ENCODE results near the gene HTT-AS. TPM values are rescaled to one million over a fixed set of nuclear protein-coding genes. Genes with fewer than 3 reads are reported as not detected.

HTT-AS gene
- total and polyA plus RNA-seq, 2 of the 8 experiments (the other 6 are each of a cell fraction or from before 2014, with no cell fraction given) = not detected

GRCh38 chr4:3030566-3031356, 43.6 kb downstream of the HTT-AS start:
- no peaks in the 10 kb centered on the region for H3K79me2 ChIP-seq (ENCODE audit: control insufficient read depth in 1 of 2, insufficient read depth in 2 of 2, low read length in 2 of 2)
- H3K56ac ChIP-seq (replicated peaks; ENCODE audit: insufficient read length, low read depth, low read length) = no peak overlapping the region
- no peak overlapping the region for H3K4me2 ChIP-seq (ENCODE audit: insufficient read depth in 1 of 2, low read depth in 2 of 2, low read length in 2 of 2)
- H2BK5ac ChIP-seq (ENCODE audit: low read depth, low read length) = no peak overlapping the region
- H3K18ac ChIP-seq (ENCODE audit: extremely low read depth, low read length) = no peak overlapping the region
- H2AK5ac ChIP-seq (ENCODE audit: low read depth, low read length) = no peak overlapping the region
- H3K23ac ChIP-seq (ENCODE audit: insufficient read length) = no peak overlapping the region
- H3K4ac ChIP-seq (replicated peaks; ENCODE audit: insufficient read length, low read depth, low read length) = no peak overlapping the region
- no peak overlapping the region for H2BK20ac ChIP-seq (ENCODE audit: low read length)
- no peak overlapping the region for H2BK12ac ChIP-seq (ENCODE audit: low read depth, low read length)
- FAIRE-seq (no peak), DNase-seq (ENCODE audit: low read depth in 1 of 2, low spot score in 2 of 2) (no peak)
- no peaks in the 10 kb centered on the region for H3K36me3 ChIP-seq (ENCODE audit: control insufficient read depth in 2 of 4, insufficient read depth in 4 of 4, low read length in 3 of 4)
- no peaks in the 10 kb centered on the region; a peak in 1 of 7 replicates for H3K27me3 ChIP-seq (replicated peaks in 1 of 4; ENCODE audit: control insufficient read depth in 3 of 4, extremely low read depth in 1 of 4, insufficient read depth in 3 of 4, low read length in 3 of 4)
- CTCF ChIA-PET (ENCODE audit: partially characterized antibody) = interaction anchor here (1.4 to 4.1 kb wide), 4 partner anchors 9 to 53 kb away, joined by 4 to 19 read pairs (median 6); no protein-coding TSS in a partner anchor
- H3K9me3 ChIP-seq (ENCODE audit: insufficient read depth in 2 of 2, low read depth in 1 of 2, low read length in 1 of 2) = no peaks in the 10 kb centered on the region
- no peak overlapping the region for H3K9ac ChIP-seq (replicated peaks in 1 of 4; ENCODE audit: extremely low read depth in 1 of 4, low read depth in 3 of 4, low read length in 3 of 4)
- no peak overlapping the region for H4K8ac ChIP-seq (ENCODE audit: extremely low read depth, insufficient read depth, low read length)
- WGBS, 2 experiments (ENCODE audit: extremely low coverage in 1 of 2, insufficient coverage in 1 of 2, insufficient read length in 1 of 2, insufficient replicate concordance in 2 of 2, low coverage in 1 of 2, low lambda C conversion rate in 2 of 2, missing lambda C conversion rate in 1 of 2) = 85% methylated on average over 18 of the region's 18 CpGs; no CpG with 5 or more reads in 1 of the 2 experiments
- no peaks in the 10 kb centered on the region for H4K20me1 ChIP-seq (replicated peaks in 1 of 2; ENCODE audit: control insufficient read depth in 1 of 2, insufficient read depth in 2 of 2, low read length in 2 of 2)
- H4K91ac ChIP-seq (replicated peaks; ENCODE audit: insufficient read length, low read length) = no peak overlapping the region
- H3K14ac ChIP-seq (ENCODE audit: insufficient read length) = no peak overlapping the region
- no peak overlapping the region for H4K5ac ChIP-seq (ENCODE audit: insufficient read length, low read depth, low read length)
- no peak overlapping the region for H3K4me3 ChIP-seq (ENCODE audit: extremely low read depth in 1 of 4, insufficient read depth in 2 of 4, low read depth in 3 of 4, low read length in 4 of 4)
- H3K23me2 ChIP-seq (ENCODE audit: low read depth, low read length) = no peaks in the 10 kb centered on the region
- H2AFZ ChIP-seq (ENCODE audit: low read length) = no peak overlapping the region
- H3K4me1 ChIP-seq (replicated peaks in 1 of 4; ENCODE audit: control insufficient read depth in 3 of 4, insufficient read depth in 4 of 4, low read length in 3 of 4) = no peaks in the 10 kb centered on the region
- POLR2A ChIA-PET (ENCODE audit: partially characterized antibody) = no interaction called here
- no peak overlapping the region for H3K27ac ChIP-seq (ENCODE audit: low read depth, low read length)
- no peak overlapping the region for H2BK15ac ChIP-seq (ENCODE audit: low read length)
- no peaks in the 10 kb centered on the region for H3K79me1 ChIP-seq (ENCODE audit: low read depth, low read length)
- no peak overlapping the region for H2BK120ac ChIP-seq (replicated peaks; ENCODE audit: low read depth, low read length)
- no peak for TF ChIP-seq GABPA (IDR thresholded peaks at IDR 0.05; ENCODE audit: borderline replicate concordance, insufficient read depth, low read length)
- no peak for TF ChIP-seq SP2 (IDR thresholded peaks at IDR 0.05; ENCODE audit: low read length)
- TF ChIP-seq ATF2 (IDR thresholded peaks at IDR 0.05; ENCODE audit: low read length) = no peak
- no peak for TF ChIP-seq TAF1 (IDR thresholded peaks at IDR 0.05; ENCODE audit: low read depth, low read length)
- TF ChIP-seq, protein P1, sequence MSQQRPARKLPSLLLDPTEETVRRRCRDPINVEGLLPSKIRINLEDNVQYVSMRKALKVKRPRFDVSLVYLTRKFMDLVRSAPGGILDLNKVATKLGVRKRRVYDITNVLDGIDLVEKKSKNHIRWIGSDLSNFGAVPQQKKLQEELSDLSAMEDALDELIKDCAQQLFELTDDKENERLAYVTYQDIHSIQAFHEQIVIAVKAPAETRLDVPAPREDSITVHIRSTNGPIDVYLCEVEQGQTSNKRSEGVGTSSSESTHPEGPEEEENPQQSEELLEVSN (IDR thresholded peaks at IDR 0.05) = no peak
- no peak for TF ChIP-seq KDM5A (IDR thresholded peaks at IDR 0.05; ENCODE audit: low read length)
- no peak for TF ChIP-seq SIN3A (conservative IDR thresholded peaks at IDR 0.05 in 1 of 2, IDR thresholded peaks at IDR 0.05 in 1 of 2; ENCODE audit: low read depth in 1 of 2, low read length in 2 of 2)
- TF ChIP-seq CHD2 (IDR thresholded peaks at IDR 0.05; ENCODE audit: low read length) = no peak
- no peak for TF ChIP-seq POU5F1 (IDR thresholded peaks at IDR 0.05; ENCODE audit: low read depth, low read length)
- no peak for TF ChIP-seq POLR2AphosphoS5 (IDR thresholded peaks at IDR 0.05; ENCODE audit: low read depth, low read length)
- TF ChIP-seq ZNF274 (IDR thresholded peaks at IDR 0.05; ENCODE audit: borderline replicate concordance, extremely low read depth, low read length) = no peak
